ENCODE data around the gene PLOD2. TPM values are rescaled to one million over a fixed set of nuclear protein-coding genes. Genes with fewer than 3 reads are reported as not detected.

Gene PLOD2
- polyA plus RNA-seq, 1 donor (not counting 4 experiments of a cell fraction or from before 2014, with no cell fraction given), result 30.0 TPM

- Histone ChIP-seq H3K9me1 (ENCODE audit: control insufficient read depth, extremely low read depth, insufficient read depth, low read length) (no peaks in the 10 kb centered on the region), H4K20me1 (ENCODE audit: control insufficient read depth, extremely low read depth, insufficient read depth, low read length) (no peaks in the 10 kb centered on the region), H3K4me2 (ENCODE audit: control insufficient read depth, extremely low read depth, insufficient read depth, low read depth, low read length) (no peak overlapping the region), H3K36me3 (ENCODE audit: control insufficient read depth in 2 of 2, extremely low read depth in 1 of 2, insufficient read depth in 2 of 2, low read length in 2 of 2) (no peaks in the 10 kb centered on the region), H3K27me3 (ENCODE audit: control insufficient read depth, extremely low read depth, insufficient read depth, low read length) (no peaks in the 10 kb centered on the region), H3K4me3 (ENCODE audit: control insufficient read depth in 2 of 3, extremely low read depth in 1 of 3, insufficient read depth in 2 of 3, low read depth in 1 of 3, low read length in 3 of 3) (no peak overlapping the region), H3K79me2 (ENCODE audit: control insufficient read depth, insufficient read depth, low read length) (peaks cover 10% of the 10 kb centered on the region), H2AFZ (ENCODE audit: control insufficient read depth, low read length) (no peak overlapping the region), H3K9ac (ENCODE audit: control insufficient read depth, extremely low read depth, insufficient read depth, low read length) (no peak overlapping the region), H3K27ac (ENCODE audit: control insufficient read depth, insufficient read depth, low read length) (no peak overlapping the region), H3K9me3 (ENCODE audit: control insufficient read depth, low read depth, low read length) (no peaks in the 10 kb centered on the region), H3K4me1 (ENCODE audit: control insufficient read depth, extremely low read depth, insufficient read depth, low read length) (peaks cover 38% of the 10 kb centered on the region)
- TF ChIP-seq, protein P1, sequence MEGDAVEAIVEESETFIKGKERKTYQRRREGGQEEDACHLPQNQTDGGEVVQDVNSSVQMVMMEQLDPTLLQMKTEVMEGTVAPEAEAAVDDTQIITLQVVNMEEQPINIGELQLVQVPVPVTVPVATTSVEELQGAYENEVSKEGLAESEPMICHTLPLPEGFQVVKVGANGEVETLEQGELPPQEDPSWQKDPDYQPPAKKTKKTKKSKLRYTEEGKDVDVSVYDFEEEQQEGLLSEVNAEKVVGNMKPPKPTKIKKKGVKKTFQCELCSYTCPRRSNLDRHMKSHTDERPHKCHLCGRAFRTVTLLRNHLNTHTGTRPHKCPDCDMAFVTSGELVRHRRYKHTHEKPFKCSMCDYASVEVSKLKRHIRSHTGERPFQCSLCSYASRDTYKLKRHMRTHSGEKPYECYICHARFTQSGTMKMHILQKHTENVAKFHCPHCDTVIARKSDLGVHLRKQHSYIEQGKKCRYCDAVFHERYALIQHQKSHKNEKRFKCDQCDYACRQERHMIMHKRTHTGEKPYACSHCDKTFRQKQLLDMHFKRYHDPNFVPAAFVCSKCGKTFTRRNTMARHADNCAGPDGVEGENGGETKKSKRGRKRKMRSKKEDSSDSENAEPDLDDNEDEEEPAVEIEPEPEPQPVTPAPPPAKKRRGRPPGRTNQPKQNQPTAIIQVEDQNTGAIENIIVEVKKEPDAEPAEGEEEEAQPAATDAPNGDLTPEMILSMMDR (optimal IDR thresholded peaks at IDR 0.05 in 1 of 3, IDR thresholded peaks at IDR 0.05 in 1 of 3, conservative IDR thresholded peaks at IDR 0.05 in 1 of 3; ENCODE audit: extremely low read depth in 1 of 3, insufficient read depth in 2 of 3, low read length in 3 of 3), result no peak
- no peak for TF ChIP-seq EZH2 (IDR thresholded peaks at IDR 0.05; ENCODE audit: low read length)
- DNase-seq (ENCODE audit: low read depth, low spot score) (no peak), FAIRE-seq (no peak)
- dilution Hi-C loops (cut with MboI; ENCODE audit: extremely low pct_ligation_motif_present, low sequenced_read_pairs), result no loop called here
These were observed 1.6 kb upstream of the PLOD2 start for GRCh38 chr3:146162561-146162960.

GRCh38 chr3:146161663-146162002 is 649 bp upstream of the PLOD2 start:
- Histone ChIP-seq H3K4me1 (ENCODE audit: control insufficient read depth, extremely low read depth, insufficient read depth, low read length) (peaks cover 34% of the 10 kb centered on the region), H3K9me1 (ENCODE audit: control insufficient read depth, extremely low read depth, insufficient read depth, low read length) (no peaks in the 10 kb centered on the region), H3K4me2 (ENCODE audit: control insufficient read depth, extremely low read depth, insufficient read depth, low read depth, low read length) (peak overlapping the region; percentile 80), H3K27ac (ENCODE audit: control insufficient read depth, insufficient read depth, low read length) (peak overlapping the region; percentile 35), H2AFZ (ENCODE audit: control insufficient read depth, low read length) (peak overlapping the region; percentile 43), H3K36me3 (ENCODE audit: control insufficient read depth in 2 of 2, extremely low read depth in 1 of 2, insufficient read depth in 2 of 2, low read length in 2 of 2) (no peaks in the 10 kb centered on the region), H3K9ac (ENCODE audit: control insufficient read depth, extremely low read depth, insufficient read depth, low read length) (peak overlapping the region; percentile 79), H3K4me3 (ENCODE audit: control insufficient read depth in 2 of 3, extremely low read depth in 1 of 3, insufficient read depth in 2 of 3, low read depth in 1 of 3, low read length in 3 of 3) (peak overlapping the region; percentile 50 to 72 (median 65)), H3K27me3 (ENCODE audit: control insufficient read depth, extremely low read depth, insufficient read depth, low read length) (no peaks in the 10 kb centered on the region), H3K79me2 (ENCODE audit: control insufficient read depth, insufficient read depth, low read length) (peaks cover 13% of the 10 kb centered on the region), H4K20me1 (ENCODE audit: control insufficient read depth, extremely low read depth, insufficient read depth, low read length) (no peaks in the 10 kb centered on the region), H3K9me3 (ENCODE audit: control insufficient read depth, low read depth, low read length) (no peaks in the 10 kb centered on the region)
- no peak for TF ChIP-seq EZH2 (IDR thresholded peaks at IDR 0.05; ENCODE audit: low read length)
- TF ChIP-seq, protein P1 (optimal IDR thresholded peaks at IDR 0.05 in 1 of 3, IDR thresholded peaks at IDR 0.05 in 1 of 3, conservative IDR thresholded peaks at IDR 0.05 in 1 of 3; ENCODE audit: extremely low read depth in 1 of 3, insufficient read depth in 2 of 3, low read length in 3 of 3), result no peak
- no peak for FAIRE-seq
- dilution Hi-C loops (cut with MboI; ENCODE audit: extremely low pct_ligation_motif_present, low sequenced_read_pairs), result no loop called here
- DNase-seq (ENCODE audit: low read depth, low spot score), result no peak
